IPS-18c (cell line): ENCODE data around the gene KCNG3.
A peak's percentile ranks its signal among the peaks of the same experiment; 100 is the strongest.

ENCODE experiments used
- H3K4me3 ChIP-seq: 2 replicates; pipeline ENCODE4 v1.7.0; 2013; ENCODE audit warnings: low read depth, mild to moderate bottlenecking, low read length, moderate library complexity; ENCODE audit not compliant: insufficient read depth
- H3K9me3 ChIP-seq: one replicate; pipeline ENCODE4 v1.6.1; 2013; ENCODE audit warnings: mild to moderate bottlenecking, low read length, moderate library complexity; ENCODE audit not compliant: control insufficient read depth, insufficient read depth

Gene KCNG3

GRCh38 chr2:42493468-42494354, at the start of gene KCNG3:
Gene KCNG3, minus strand, starts transcription at chr2:42493982. Its CDS starts 481 bp downstream, at chr2:42493501.
- Histone ChIP-seq H3K4me3 (peak within 1 kb of the TSS; percentile 82), H3K9me3 (no peaks in the 10 kb centered on the region)

- no peak overlapping the region for H3K4me3 ChIP-seq
- H3K9me3 ChIP-seq, result no peaks in the 10 kb centered on the region
Measured at GRCh38 chr2:42542871-42543270, 49.1 kb upstream of the KCNG3 start.

DNA sequence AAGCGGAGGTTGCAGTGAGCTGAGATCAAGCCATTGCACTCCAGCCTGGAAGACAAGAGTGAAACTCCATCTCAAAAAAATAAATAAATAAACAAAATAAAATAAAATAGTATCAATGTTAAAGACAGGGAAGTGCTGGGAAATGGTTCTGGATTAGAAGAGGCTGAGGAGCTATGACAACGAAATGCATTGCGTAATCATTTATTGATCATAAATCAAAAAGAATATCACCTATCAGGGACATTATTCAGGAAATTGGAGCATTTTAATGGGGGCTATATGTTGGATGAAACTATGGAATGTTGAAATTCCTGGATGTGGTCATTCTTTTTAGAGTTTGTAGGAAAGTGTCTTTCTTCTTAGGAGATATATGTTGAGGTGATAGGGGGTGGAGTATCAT, 43.7 kb upstream of the KCNG3 start:
- Histone ChIP-seq H3K9me3 (no peaks in the 10 kb centered on the region), H3K4me3 (no peak overlapping the region)

GRCh38 chr2:42532397-42532796, 38.6 kb upstream of the KCNG3 start:
- Histone ChIP-seq H3K4me3 (no peak overlapping the region), H3K9me3 (no peaks in the 10 kb centered on the region)

- Histone ChIP-seq H3K9me3 (peaks cover 3% of the 10 kb centered on the region), H3K4me3 (no peak overlapping the region)
Measured at GRCh38 chr2:42523341-42523740, 29.6 kb upstream of the KCNG3 start.

DNA sequence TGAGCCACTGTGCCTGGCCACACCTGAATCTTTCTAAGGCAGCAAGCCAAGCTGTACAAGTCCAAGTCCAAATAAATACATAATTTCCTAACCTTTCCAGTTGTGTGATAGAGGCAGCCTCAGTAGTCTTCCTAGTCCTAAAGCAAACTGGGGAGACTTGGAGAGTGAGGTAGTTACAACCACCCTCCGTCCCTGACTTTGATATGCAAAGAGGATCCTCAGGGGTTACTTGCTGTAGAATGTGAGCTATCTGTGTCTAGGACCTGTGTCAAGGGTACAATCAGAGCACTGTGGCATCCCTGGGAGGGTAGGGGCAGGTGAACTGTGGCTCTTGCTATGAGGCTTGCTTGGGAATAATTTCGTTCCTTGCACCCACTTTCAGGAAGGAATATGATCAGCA, 28.3 kb upstream of the KCNG3 start:
- no peak overlapping the region for H3K4me3 ChIP-seq
- peaks cover 3% of the 10 kb centered on the region for H3K9me3 ChIP-seq

DNA sequence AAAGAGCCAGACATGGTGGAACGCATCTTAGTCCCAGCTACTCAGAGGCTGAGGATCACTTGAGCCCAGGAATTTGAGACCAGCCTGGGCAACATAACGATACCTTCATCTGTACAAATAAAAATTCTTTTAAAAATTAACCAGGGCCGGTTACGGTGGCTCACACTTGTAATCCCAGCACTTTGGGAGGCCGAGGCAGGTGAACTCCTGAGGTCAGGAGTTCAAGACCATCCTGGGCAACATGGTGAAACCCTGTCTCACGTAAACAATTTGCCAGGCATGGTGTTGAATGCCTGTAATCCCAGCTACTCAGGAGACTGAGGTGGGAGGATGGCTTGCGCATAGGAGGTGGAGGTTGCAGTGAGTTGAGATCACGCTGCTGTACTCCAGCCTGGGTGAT, 25.8 kb upstream of the KCNG3 start:
- Histone ChIP-seq H3K4me3 (no peak overlapping the region), H3K9me3 (peaks cover 3% of the 10 kb centered on the region)

- Histone ChIP-seq H3K4me3 (no peak overlapping the region), H3K9me3 (no peaks in the 10 kb centered on the region)
Measured at GRCh38 chr2:42516418-42516901, 22.7 kb upstream of the KCNG3 start.

DNA sequence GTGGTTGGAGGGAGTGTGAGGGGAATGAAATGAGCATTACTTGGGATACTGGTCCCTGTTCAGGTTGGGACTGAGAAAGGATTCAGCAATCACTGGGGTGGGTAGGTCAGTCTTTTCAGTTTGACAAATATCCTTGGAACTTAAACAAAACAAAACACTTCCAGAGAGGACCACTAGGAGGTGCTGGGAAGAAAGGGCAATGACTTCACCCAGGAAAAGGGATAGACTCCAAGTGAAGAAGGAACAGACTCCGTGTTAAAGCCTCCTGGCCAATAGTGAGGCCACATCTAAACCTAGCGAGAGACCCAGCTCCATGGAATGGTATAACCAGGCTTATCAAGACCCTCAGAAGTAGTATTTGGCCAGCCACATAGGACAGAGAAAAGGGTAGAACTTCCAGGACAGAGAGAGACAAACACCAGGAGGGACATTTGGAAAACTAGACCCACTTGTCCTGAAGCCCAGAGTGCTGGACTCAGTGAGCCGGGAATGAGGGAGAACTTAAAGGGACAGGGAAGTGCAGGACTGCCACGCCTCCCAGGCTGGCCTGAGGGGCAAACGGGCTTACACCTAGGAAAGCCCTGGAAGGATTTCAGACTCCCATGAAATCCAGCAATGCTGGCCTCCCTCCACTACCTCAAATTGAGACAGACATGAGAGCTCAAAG, 19.6 kb upstream of the KCNG3 start:
- Histone ChIP-seq H3K9me3 (no peaks in the 10 kb centered on the region), H3K4me3 (no peak overlapping the region)

GRCh38 chr2:42510608-42511243, 16.9 kb upstream of the KCNG3 start:
- H3K4me3 ChIP-seq, result no peak overlapping the region
- no peaks in the 10 kb centered on the region for H3K9me3 ChIP-seq

- Histone ChIP-seq H3K4me3 (no peak overlapping the region), H3K9me3 (no peaks in the 10 kb centered on the region)
Measured at GRCh38 chr2:42510191-42510590, 16.4 kb upstream of the KCNG3 start.

GRCh38 chr2:42504364-42505230, 10.8 kb upstream of the KCNG3 start:
- Histone ChIP-seq H3K4me3 (no peak overlapping the region), H3K9me3 (no peaks in the 10 kb centered on the region)

DNA sequence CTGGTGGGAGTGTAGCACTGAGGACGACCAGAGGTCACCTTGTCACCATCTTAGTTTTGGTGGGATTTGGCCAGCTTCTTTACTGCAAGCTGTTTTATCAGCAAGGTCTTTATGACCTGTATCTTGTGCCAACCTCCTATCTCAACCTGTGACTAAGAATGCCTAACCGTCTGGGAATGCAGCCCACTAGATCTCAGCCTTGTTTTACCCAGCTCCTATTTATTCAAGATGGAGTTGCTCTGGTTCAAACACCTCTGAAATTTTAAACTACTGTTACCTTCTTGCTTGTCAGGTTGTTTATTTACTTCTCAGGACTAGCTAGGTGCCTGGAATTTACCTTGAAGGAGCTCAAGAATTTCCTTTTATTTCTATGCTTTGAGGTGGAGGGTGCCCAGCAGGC, 9.5 kb upstream of the KCNG3 start:
- H3K4me3 ChIP-seq, result no peak overlapping the region
- no peaks in the 10 kb centered on the region for H3K9me3 ChIP-seq

- H3K4me3 ChIP-seq, result no peak overlapping the region
- H3K9me3 ChIP-seq, result no peaks in the 10 kb centered on the region
Measured at GRCh38 chr2:42498497-42498896, 4.7 kb upstream of the KCNG3 start.

DNA sequence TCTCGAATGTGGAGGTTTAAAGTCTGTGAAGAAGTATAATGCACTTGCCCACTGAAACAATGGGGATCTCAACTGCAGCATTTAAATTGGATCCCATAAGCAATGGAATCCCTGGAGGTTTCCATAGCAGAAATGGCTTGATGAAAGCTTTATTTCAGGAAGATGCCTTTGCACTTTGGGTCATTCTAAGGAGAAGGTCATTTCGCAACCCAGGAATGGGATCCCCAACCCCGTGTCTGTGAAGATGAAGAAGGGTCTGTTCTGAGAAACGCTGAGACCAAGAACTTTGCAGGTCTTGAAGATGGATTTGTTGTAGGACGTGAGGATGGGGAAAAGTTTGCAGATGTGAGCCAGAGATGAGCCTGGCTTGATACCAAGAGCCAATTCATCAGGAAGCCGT, 1.8 kb upstream of the KCNG3 start:
- no peak overlapping the region; the same call in 1 of the 2 replicates for H3K4me3 ChIP-seq
- no peaks in the 10 kb centered on the region for H3K9me3 ChIP-seq

GRCh38 chr2:42495234-42495581, 1.4 kb upstream of the KCNG3 start:
- H3K4me3 ChIP-seq, result peak overlapping the region; percentile 82; the same call in 1 of the 2 replicates
- H3K9me3 ChIP-seq, result no peaks in the 10 kb centered on the region
